Suprapubic skin (tissue), 4 donors: ENCODE data around the gene AMBP. TPM values are rescaled to one million over a fixed set of nuclear protein-coding genes. Genes with fewer than 3 reads are reported as not detected.
"Not testable (repeated sequence)": the region's sequence is repeated elsewhere in the genome, so short reads cannot be mapped to it uniquely, and the experiment has no call there.

Experiments used
- DNase-seq, 2 donors: peaks; one replicate each; pipeline ENCODE4 v3.0.0-alpha.2; 2019; ENCODE audit warnings: low spot score in 2 of 2
- H3K27ac ChIP-seq: fragments of 200-600 bp; sonication (generic); one replicate; pipeline ENCODE4 v1.5.1; 2019
- H3K27me3 ChIP-seq: fragments of 200-600 bp; sonication (generic); one replicate; pipeline ENCODE4 v1.5.1; 2019
- H3K36me3 ChIP-seq: fragments of 200-600 bp; sonication (generic); one replicate; pipeline ENCODE4 v1.5.1; 2019
- H3K4me1 ChIP-seq: fragments of 200-600 bp; sonication (generic); one replicate; pipeline ENCODE4 v1.5.1; 2019
- H3K4me3 ChIP-seq: fragments of 200-600 bp; sonication (generic); one replicate; pipeline ENCODE4 v1.5.1; 2019; ENCODE audit warnings: mild to moderate bottlenecking
- H3K9me3 ChIP-seq: fragments of 200-600 bp; sonication (generic); one replicate; pipeline ENCODE4 v1.5.1; 2019
- CTCF ChIP-seq, 2 donors: fragments of 200-600 bp in 1 of 2; fragments of 450-650 bp in 1 of 2; sonication (generic) in 1 of 2; IDR thresholded peaks; one replicate each; pipeline ENCODE4 v1.5.1; 2016 to 2019; ENCODE audit warnings: antibody characterized with exemption in 2 of 2, mild to moderate bottlenecking in 1 of 2, moderate library complexity in 1 of 2
- EP300 ChIP-seq: sonication (generic); formaldehyde crosslinking; IDR thresholded peaks from one replicate; pipeline ENCODE4 v1.6.1; 2017; ENCODE audit warnings: antibody characterized with exemption
- POLR2A ChIP-seq, 2 donors: fragments of 450-650 bp; IDR thresholded peaks; one replicate each; pipeline ENCODE4 v1.6.1; 2017; ENCODE audit warnings: antibody characterized with exemption in 2 of 2, mild to moderate bottlenecking in 2 of 2, moderate library complexity in 2 of 2
- POLR2AphosphoS5 ChIP-seq, 3 donors: sonication (generic); formaldehyde crosslinking; IDR thresholded peaks; one replicate each; pipeline ENCODE4 v1.6.1; 2017; ENCODE audit warnings: antibody characterized with exemption in 3 of 3
- WGBS: methylation state at CpG from one replicate; pipeline ENCODE4 v1.1.5; 2018; 5-methylcytosine and 5-hydroxymethylcytosine counted together
- total RNA-seq, 4 donors: library from RNA; depleted of rRNA; stranded (reverse); fragments of >200 nt; gene quantifications; one replicate each; pipeline ENCODE4 v1.1.0, GENCODE V29; 2016

AMBP gene
- total RNA-seq, 4 donors from 2014 or later, result 3.6 TPM; not detected in 3

DNA sequence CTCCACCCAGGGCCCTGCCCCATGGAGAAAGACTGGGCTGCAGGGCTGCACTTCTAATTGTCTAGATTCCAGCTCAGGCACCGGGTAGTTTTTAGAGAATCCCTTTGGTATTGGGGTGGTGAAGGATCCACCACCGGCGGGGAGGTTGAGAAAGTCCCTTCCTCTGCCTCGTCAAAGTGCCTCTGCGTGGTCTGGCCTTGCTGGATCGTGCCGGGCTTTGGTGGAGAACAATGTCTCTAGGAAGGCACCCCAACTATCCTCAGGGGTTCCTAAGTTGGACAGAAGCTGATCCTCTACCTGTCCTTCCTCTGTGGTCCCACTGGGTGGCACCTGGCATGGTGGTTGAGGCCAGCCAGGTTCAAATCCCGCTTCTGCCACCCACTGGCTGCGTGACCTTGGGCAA, 7.3 kb upstream of the AMBP start:
- H3K4me1 ChIP-seq, result peaks cover 9% of the 10 kb centered on the region
- TF ChIP-seq EP300, result no peak
- WGBS, result 97% methylated on average over 3 of the region's 9 CpGs
- no peaks in the 10 kb centered on the region for H3K9me3 ChIP-seq
- DNase-seq, result no peak
- H3K27ac ChIP-seq, result no peak overlapping the region
- H3K4me3 ChIP-seq, result no peak overlapping the region
- no peaks in the 10 kb centered on the region for H3K36me3 ChIP-seq
- no peaks in the 10 kb centered on the region for H3K27me3 ChIP-seq

DNA sequence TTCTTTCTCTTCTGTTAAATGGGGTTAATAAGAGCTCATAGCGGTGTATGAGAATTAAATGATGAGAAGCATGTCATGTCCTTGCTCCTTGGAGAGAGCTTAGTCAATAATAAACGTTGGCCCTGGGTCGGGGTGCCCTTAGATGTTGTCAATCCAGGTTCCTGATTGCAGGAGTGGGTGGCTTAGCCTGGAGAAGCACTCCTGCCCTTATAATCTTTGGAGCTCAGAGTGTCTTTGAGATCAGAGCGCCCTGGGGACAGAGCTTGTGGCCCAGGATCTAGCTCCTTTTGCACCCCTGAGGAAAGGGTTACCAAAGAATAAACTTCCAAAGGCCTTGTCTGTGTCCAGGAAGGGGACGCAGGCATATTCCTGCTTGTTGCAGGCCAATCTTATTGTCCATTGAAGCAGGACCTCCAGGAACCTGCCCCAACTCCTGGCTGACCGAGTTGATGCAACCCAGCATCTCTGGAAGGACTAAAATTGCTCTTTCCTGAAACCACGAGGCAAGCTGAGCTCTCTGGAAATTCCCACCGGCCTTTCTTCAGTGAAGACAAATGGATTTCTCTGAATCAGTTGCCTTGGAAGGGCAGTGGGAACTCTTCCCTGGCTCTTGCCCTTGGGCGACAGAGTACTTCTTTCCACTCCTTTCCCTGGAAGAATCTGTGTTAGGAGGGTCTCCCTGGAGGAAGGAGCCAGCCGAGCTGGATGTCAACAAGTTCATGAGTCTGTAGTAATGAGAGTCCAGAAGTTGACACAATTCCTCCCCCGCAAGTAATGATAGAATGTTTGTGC, 6.4 kb upstream of the AMBP start:
- 92% methylated on average over 11 of the region's 11 CpGs for WGBS
- no peak overlapping the region for H3K4me3 ChIP-seq
- DNase-seq, result no peak
- no peaks in the 10 kb centered on the region for H3K36me3 ChIP-seq
- H3K9me3 ChIP-seq, result no peaks in the 10 kb centered on the region
- no peak overlapping the region for H3K27ac ChIP-seq
- peaks cover 9% of the 10 kb centered on the region for H3K4me1 ChIP-seq
- TF ChIP-seq POLR2A (IDR thresholded peaks at IDR 0.05), result no peak
- TF ChIP-seq EP300, result no peak
- H3K27me3 ChIP-seq, result no peaks in the 10 kb centered on the region

GRCh38 chr9:114083666-114084065, 5.6 kb upstream of the AMBP start:
- no peak for TF ChIP-seq CTCF (IDR thresholded peaks at IDR 0.05)
- TF ChIP-seq EP300, result no peak
- TF ChIP-seq POLR2AphosphoS5 (IDR thresholded peaks at IDR 0.05), result no peak
- no peak for TF ChIP-seq POLR2A (IDR thresholded peaks at IDR 0.05)
- Histone ChIP-seq H3K4me1 (peaks cover 9% of the 10 kb centered on the region), H3K4me3 (no peak overlapping the region), H3K36me3 (no peaks in the 10 kb centered on the region), H3K27me3 (peaks cover 1% of the 10 kb centered on the region), H3K9me3 (no peaks in the 10 kb centered on the region), H3K27ac (no peak overlapping the region)
- WGBS, result 90% methylated on average over 6 of the region's 6 CpGs
- DNase-seq, result no peak

DNA sequence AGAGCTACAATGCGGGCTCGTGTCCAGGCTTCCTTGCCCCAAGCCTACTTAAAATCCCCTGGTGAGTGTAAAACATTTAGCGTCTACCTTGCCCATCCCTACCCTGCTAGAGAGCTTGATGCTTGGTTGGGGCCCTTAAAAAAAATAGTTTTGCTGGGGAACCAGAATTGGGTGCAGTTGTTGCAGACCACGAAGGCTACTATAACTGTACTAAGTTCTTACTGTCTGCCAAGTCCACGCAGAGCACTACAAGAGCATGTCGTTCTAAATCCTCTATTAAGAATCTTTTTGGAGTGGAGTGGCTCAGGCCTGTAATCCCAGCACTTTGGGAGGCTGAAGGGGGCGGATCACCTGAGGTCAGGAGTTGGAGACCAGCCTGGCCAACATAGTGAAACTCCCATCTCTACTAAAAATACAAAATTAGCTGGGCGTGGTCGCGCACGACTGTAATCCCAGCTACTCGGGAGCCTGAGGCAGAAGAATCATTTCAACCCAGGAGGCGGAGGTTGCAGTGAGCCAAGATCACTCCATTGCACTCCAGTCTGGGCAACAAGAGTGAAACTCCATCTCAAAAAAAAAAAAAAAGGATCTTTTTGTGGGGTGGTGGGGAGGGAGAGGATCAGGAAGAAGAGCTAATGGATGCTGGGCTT, 4.8 kb upstream of the AMBP start:
- not testable (repeated sequence) for H3K27ac ChIP-seq, H3K36me3 ChIP-seq, H3K9me3 ChIP-seq, H3K4me1 ChIP-seq, H3K27me3 ChIP-seq, H3K4me3 ChIP-seq
- whole genome bisulfite sequencing, result 43% methylated on average over 13 of the region's 13 CpGs
- peak in 1 of 2 donors; percentile 61 for DNase-seq

GRCh38 chr9:114082017-114082762, 4.1 kb upstream of the AMBP start:
- H3K27ac ChIP-seq, result no peak overlapping the region
- H3K36me3 ChIP-seq, result no peaks in the 10 kb centered on the region
- peaks cover 9% of the 10 kb centered on the region for H3K4me1 ChIP-seq
- peak; percentile 79 to 89 for TF ChIP-seq CTCF (IDR thresholded peaks at IDR 0.05)
- TF ChIP-seq POLR2A (IDR thresholded peaks at IDR 0.05), result no peak
- 43% methylated on average over 8 of the region's 10 CpGs for WGBS
- DNase-seq, result peak; percentile 93
- no peak overlapping the region for H3K4me3 ChIP-seq
- peaks cover 7% of the 10 kb centered on the region for H3K27me3 ChIP-seq
- H3K9me3 ChIP-seq, result no peaks in the 10 kb centered on the region

DNA sequence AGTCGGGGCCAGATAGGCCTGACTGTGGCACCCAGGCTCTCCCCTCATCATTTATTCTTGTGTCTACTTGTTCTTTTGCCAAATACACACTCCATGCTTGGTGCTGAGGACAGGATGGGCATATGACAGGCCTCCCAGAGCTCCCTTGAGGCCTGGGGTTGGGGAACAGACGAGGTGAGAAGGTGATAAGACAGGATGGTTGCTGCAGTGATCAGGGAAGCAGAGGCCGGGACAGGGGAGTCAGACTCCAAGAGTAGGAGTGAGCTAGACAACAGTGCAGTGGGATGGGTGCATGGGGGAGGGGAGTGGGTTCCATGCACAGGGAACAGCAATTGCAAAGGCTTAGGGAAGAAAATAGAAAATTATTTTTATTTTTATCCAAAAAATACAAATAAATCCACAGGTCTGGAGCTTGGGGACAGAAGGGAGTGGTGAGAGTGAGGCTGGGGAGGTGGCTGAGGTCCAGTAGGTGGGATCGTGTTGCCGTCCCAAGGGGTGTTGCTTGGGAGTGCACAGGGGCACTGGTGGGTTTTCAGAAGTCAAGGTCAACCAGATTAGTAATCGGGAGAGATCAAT, 3.4 kb upstream of the AMBP start:
- Histone ChIP-seq H3K27ac (no peak overlapping the region), H3K4me1 (peaks cover 9% of the 10 kb centered on the region), H3K27me3 (peaks cover 12% of the 10 kb centered on the region), H3K36me3 (no peaks in the 10 kb centered on the region), H3K4me3 (no peak overlapping the region), H3K9me3 (no peaks in the 10 kb centered on the region)
- TF ChIP-seq CTCF (IDR thresholded peaks at IDR 0.05) (no peak), POLR2AphosphoS5 (IDR thresholded peaks at IDR 0.05) (no peak), POLR2A (IDR thresholded peaks at IDR 0.05) (no peak), EP300 (no peak)
- DNase-seq, result peak in 1 of 2 donors; percentile 73
- 86% methylated on average over 6 of the region's 6 CpGs for WGBS
